Astrocyte (in vitro differentiated cells and primary cell): Measurements from ENCODE around the gene LIPJ. TPM values are rescaled to one million over a fixed set of nuclear protein-coding genes. Genes with fewer than 3 reads are reported as not detected.

Source experiments
- DNase-seq: peaks from one replicate; pipeline ENCODE4 v3.0.0-alpha.2; 2010; ENCODE audit warnings: low read depth
- FAIRE-seq: peaks from 2 replicates; lab custom pipeline; 2011; peaks lifted over from hg19 to GRCh38; lab: Jason Lieb, UNC
- H2AFZ ChIP-seq: 2 replicates; pipeline ENCODE4 v1.6.0; 2012; ENCODE audit warnings: low read depth, low read length, inconsistent platforms
- H3K27ac ChIP-seq: 2 replicates; pipeline ENCODE4 v1.5.1; 2011; ENCODE audit warnings: low read depth, low read length, inconsistent platforms
- H3K27me3 ChIP-seq: 2 replicates; pipeline ENCODE4 v1.6.0; 2011; ENCODE audit warnings: low read length, inconsistent platforms; ENCODE audit not compliant: insufficient read depth
- H3K36me3 ChIP-seq: 2 replicates; pipeline ENCODE4 v1.5.1; 2011; ENCODE audit warnings: low read length, inconsistent platforms; ENCODE audit not compliant: insufficient read depth
- H3K4me1 ChIP-seq: 2 replicates; pipeline ENCODE4 v1.5.1; 2011; ENCODE audit warnings: low read length, inconsistent platforms; ENCODE audit not compliant: insufficient read depth
- H3K4me2 ChIP-seq: 2 replicates; pipeline ENCODE4 v1.6.0; 2012; ENCODE audit warnings: low read length, inconsistent platforms
- H3K4me3 ChIP-seq: 2 replicates; pipeline ENCODE4 v1.5.1; 2011; ENCODE audit warnings: low read depth, mild to moderate bottlenecking, low read length, inconsistent platforms; ENCODE audit not compliant: insufficient read depth
- H3K79me2 ChIP-seq: 2 replicates; pipeline ENCODE4 v1.6.0; 2012; ENCODE audit warnings: mild to moderate bottlenecking, low read length, inconsistent platforms; ENCODE audit not compliant: insufficient read depth
- H3K9ac ChIP-seq: 2 replicates; pipeline ENCODE4 v1.6.0; 2012; ENCODE audit warnings: mild to moderate bottlenecking, low read length, inconsistent platforms
- H3K9me3 ChIP-seq: 2 replicates; pipeline ENCODE4 v1.5.1; 2012; ENCODE audit warnings: low read depth, mild to moderate bottlenecking, low read length, inconsistent platforms; ENCODE audit not compliant: insufficient read depth
- H4K20me1 ChIP-seq: 2 replicates; pipeline ENCODE4 v1.6.0; 2012; ENCODE audit warnings: low read length, inconsistent platforms; ENCODE audit not compliant: insufficient read depth
- H3K27ac Mint-ChIP-seq: one replicate; pipeline ENCODE4 v1.8.0; 2021; ENCODE audit warnings: mild to moderate bottlenecking, mixed read lengths; ENCODE audit not compliant: unreplicated experiment
- H3K27me3 Mint-ChIP-seq: one replicate; pipeline ENCODE4 v1.8.0; 2021; ENCODE audit warnings: low read depth, mixed read lengths; ENCODE audit not compliant: unreplicated experiment
- H3K36me3 Mint-ChIP-seq: one replicate; pipeline ENCODE4 v1.8.0; 2021; ENCODE audit warnings: low read depth, mixed read lengths; ENCODE audit not compliant: unreplicated experiment
- H3K4me1 Mint-ChIP-seq: one replicate; pipeline ENCODE4 v1.8.0; 2021; ENCODE audit warnings: low read depth, mixed read lengths; ENCODE audit not compliant: unreplicated experiment
- H3K4me3 Mint-ChIP-seq: one replicate; pipeline ENCODE4 v1.8.0; 2021; ENCODE audit warnings: mild to moderate bottlenecking, moderate library complexity, mixed read lengths; ENCODE audit not compliant: unreplicated experiment
- H3K9me3 Mint-ChIP-seq: one replicate; pipeline ENCODE4 v1.8.0; 2021; ENCODE audit warnings: mild to moderate bottlenecking, mixed read lengths; ENCODE audit not compliant: unreplicated experiment
- EZH2 ChIP-seq: IDR thresholded peaks from 2 replicates; pipeline ENCODE4 v1.6.1; 2012; ENCODE audit warnings: mild to moderate bottlenecking, low read length, inconsistent platforms; ENCODE audit not compliant: insufficient read depth
- total RNA-seq: library from RNA; stranded (reverse); gene quantifications from 2 replicates; pipeline ENCODE4 v1.2.1, GENCODE V29; 2021
- TF ChIP-seq, protein P1 (sequence below): IDR thresholded peaks from 2 replicates; pipeline ENCODE4 v1.5.1; 2011; ENCODE audit warnings: low read depth, mild to moderate bottlenecking, inconsistent platforms, low read length, moderate library complexity; ENCODE audit not compliant: insufficient read depth

Gene LIPJ
- total RNA-seq, 1 donor from 2014 or later: not detected

- Histone ChIP-seq H4K20me1 (no peaks in the 10 kb centered on the region), H3K4me3 (no peak overlapping the region), H3K36me3 (no peaks in the 10 kb centered on the region), H2AFZ (no peak overlapping the region), H3K4me1 (peaks cover 4% of the 10 kb centered on the region), H3K27me3 (no peaks in the 10 kb centered on the region), H3K9me3 (no peaks in the 10 kb centered on the region), H3K4me2 (peak overlapping the region; percentile 20), H3K9ac (no peak overlapping the region), H3K79me2 (no peaks in the 10 kb centered on the region), H3K27ac (no peak overlapping the region)
- Mint-ChIP-seq H3K27ac (no peak overlapping the region), H3K9me3 (peaks cover 2% of the 10 kb centered on the region), H3K36me3 (no peaks in the 10 kb centered on the region), H3K4me3 (no peak overlapping the region), H3K4me1 (no peaks in the 10 kb centered on the region), H3K27me3 (no peaks in the 10 kb centered on the region)
- DNase-seq (no peak), FAIRE-seq (no peak)
- TF ChIP-seq, protein P1, sequence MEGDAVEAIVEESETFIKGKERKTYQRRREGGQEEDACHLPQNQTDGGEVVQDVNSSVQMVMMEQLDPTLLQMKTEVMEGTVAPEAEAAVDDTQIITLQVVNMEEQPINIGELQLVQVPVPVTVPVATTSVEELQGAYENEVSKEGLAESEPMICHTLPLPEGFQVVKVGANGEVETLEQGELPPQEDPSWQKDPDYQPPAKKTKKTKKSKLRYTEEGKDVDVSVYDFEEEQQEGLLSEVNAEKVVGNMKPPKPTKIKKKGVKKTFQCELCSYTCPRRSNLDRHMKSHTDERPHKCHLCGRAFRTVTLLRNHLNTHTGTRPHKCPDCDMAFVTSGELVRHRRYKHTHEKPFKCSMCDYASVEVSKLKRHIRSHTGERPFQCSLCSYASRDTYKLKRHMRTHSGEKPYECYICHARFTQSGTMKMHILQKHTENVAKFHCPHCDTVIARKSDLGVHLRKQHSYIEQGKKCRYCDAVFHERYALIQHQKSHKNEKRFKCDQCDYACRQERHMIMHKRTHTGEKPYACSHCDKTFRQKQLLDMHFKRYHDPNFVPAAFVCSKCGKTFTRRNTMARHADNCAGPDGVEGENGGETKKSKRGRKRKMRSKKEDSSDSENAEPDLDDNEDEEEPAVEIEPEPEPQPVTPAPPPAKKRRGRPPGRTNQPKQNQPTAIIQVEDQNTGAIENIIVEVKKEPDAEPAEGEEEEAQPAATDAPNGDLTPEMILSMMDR: no peak
These were observed 29.3 kb upstream of the LIPJ start for GRCh38 chr10:88557256-88557655.

DNA sequence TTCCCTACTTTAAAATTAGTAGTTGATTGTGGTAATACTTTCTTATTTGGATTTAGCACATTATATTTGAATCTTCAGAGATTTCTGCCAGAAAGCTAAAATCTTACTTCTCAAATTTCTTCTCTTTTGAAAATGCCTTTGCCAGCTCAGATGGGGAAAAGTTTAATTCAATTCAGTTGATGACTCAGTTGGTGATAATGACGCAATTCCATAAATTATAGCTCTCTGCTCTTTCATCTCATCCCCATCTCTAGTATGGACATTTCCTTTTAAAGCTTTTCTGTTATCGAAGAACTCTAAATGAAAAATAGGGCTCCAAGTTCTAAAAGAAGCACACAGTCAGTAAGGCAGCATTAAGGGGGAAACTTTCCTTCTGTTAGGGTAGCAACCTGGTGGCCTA lies 28.9 kb upstream of the LIPJ start:
- Histone ChIP-seq H4K20me1 (no peaks in the 10 kb centered on the region), H2AFZ (no peak overlapping the region), H3K36me3 (no peaks in the 10 kb centered on the region), H3K9me3 (no peaks in the 10 kb centered on the region), H3K79me2 (no peaks in the 10 kb centered on the region), H3K9ac (no peak overlapping the region), H3K4me1 (peaks cover 4% of the 10 kb centered on the region), H3K4me2 (peak overlapping the region; percentile 20), H3K27ac (no peak overlapping the region), H3K4me3 (no peak overlapping the region), H3K27me3 (no peaks in the 10 kb centered on the region)
- H3K4me3 Mint-ChIP-seq: no peak overlapping the region
- H3K27me3 Mint-ChIP-seq: no peaks in the 10 kb centered on the region
- TF ChIP-seq EZH2: no peak
- TF ChIP-seq, protein P1: no peak
- DNase-seq (peak; percentile 77), FAIRE-seq (peak; percentile 47)
- peaks cover 2% of the 10 kb centered on the region for H3K9me3 Mint-ChIP-seq
- no peaks in the 10 kb centered on the region for H3K4me1 Mint-ChIP-seq
- no peaks in the 10 kb centered on the region for H3K36me3 Mint-ChIP-seq
- no peak overlapping the region for H3K27ac Mint-ChIP-seq

DNA sequence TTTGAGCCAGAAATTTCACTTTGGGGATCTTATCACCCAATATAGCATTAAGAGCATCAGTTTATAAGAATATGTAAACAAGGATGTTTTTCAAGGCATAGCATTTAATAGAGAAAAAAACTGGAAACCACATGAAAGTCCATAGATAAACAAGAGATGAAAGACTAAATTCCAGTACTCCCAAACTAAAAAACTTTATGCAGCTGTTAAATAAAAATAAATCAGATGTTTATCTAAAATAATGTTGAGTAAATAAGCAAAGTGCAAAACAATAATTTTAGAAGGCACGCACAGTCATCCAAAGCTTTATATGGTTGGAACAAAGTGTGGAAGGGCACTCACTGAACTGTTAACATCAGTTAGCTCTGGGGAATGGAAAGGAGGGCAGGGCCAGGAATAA lies 24.4 kb upstream of the LIPJ start:
- TF ChIP-seq EZH2: no peak
- TF ChIP-seq, protein P1: no peak

More for the DNA sequence above, 24.4 kb upstream of the LIPJ start:
- peaks cover 4% of the 10 kb centered on the region for H3K4me1 ChIP-seq
- H3K9me3 Mint-ChIP-seq: no peaks in the 10 kb centered on the region
- no peak overlapping the region for H3K4me3 ChIP-seq
- H3K79me2 ChIP-seq: no peaks in the 10 kb centered on the region
- H3K27ac ChIP-seq: no peak overlapping the region
- H3K4me1 Mint-ChIP-seq: no peaks in the 10 kb centered on the region
- H4K20me1 ChIP-seq: no peaks in the 10 kb centered on the region
- H3K36me3 ChIP-seq: no peaks in the 10 kb centered on the region
- H3K9me3 ChIP-seq: no peaks in the 10 kb centered on the region
- H3K27ac Mint-ChIP-seq: no peak overlapping the region
- no peaks in the 10 kb centered on the region for H3K27me3 ChIP-seq
- no peak overlapping the region for H3K4me2 ChIP-seq
- H3K9ac ChIP-seq: no peak overlapping the region
- DNase-seq: no peak
- FAIRE-seq: no peak
- H3K36me3 Mint-ChIP-seq: no peaks in the 10 kb centered on the region
- no peak overlapping the region for H2AFZ ChIP-seq
- no peak overlapping the region for H3K4me3 Mint-ChIP-seq
- H3K27me3 Mint-ChIP-seq: no peaks in the 10 kb centered on the region
